GM21367 (cell line): Measurements from ENCODE around the gene NADSYN1.

Experiments
- ATAC-seq: cut with Tn5 transposase; IDR thresholded peaks from one replicate; pipeline ENCODE4 v1.9.1; 2021; ENCODE audit not compliant: unreplicated experiment

The NADSYN1 gene

GRCh38 chr11:71449596-71449995 lies 3.4 kb upstream of the NADSYN1 start:
- ATAC-seq, result no peak

GRCh38 chr11:71450507-71450906 lies 2.5 kb upstream of the NADSYN1 start:
- no peak for ATAC-seq

GRCh38 chr11:71450939-71451338 lies 2.1 kb upstream of the NADSYN1 start:
- ATAC-seq, result no peak

GRCh38 chr11:71451596-71452198 lies 1.3 kb upstream of the NADSYN1 start:
- no peak for ATAC-seq

GRCh38 chr11:71452199-71453036 lies 585 bp upstream of the NADSYN1 start:
- no peak for ATAC-seq

- ATAC-seq, result no peak
Observed at GRCh38 chr11:71453918-71454304, 908 bp downstream of the NADSYN1 start.

- no peak for ATAC-seq
Observed at GRCh38 chr11:71454470-71455113, 1.6 kb downstream of the NADSYN1 start.

- ATAC-seq, result no peak
Observed at GRCh38 chr11:71456294-71456693, 3.3 kb downstream of the NADSYN1 start.

GRCh38 chr11:71456831-71457230 lies 3.8 kb downstream of the NADSYN1 start:
- no peak for ATAC-seq

- no peak for ATAC-seq
Observed at GRCh38 chr11:71458146-71459070, 5.4 kb downstream of the NADSYN1 start.

GRCh38 chr11:71459076-71459766 lies 6.2 kb downstream of the NADSYN1 start:
- ATAC-seq, result no peak

- no peak for ATAC-seq
Observed at GRCh38 chr11:71459767-71460320, 6.8 kb downstream of the NADSYN1 start.

GRCh38 chr11:71461696-71462095 lies 8.7 kb downstream of the NADSYN1 start:
- no peak for ATAC-seq

- no peak for ATAC-seq
Observed at GRCh38 chr11:71462726-71463125, 9.7 kb downstream of the NADSYN1 start.

GRCh38 chr11:71463331-71464211 lies 10.6 kb downstream of the NADSYN1 start:
- no peak for ATAC-seq

- no peak for ATAC-seq
Observed at GRCh38 chr11:71465054-71465453, 12.1 kb downstream of the NADSYN1 start.

GRCh38 chr11:71466358-71466757 lies 13.4 kb downstream of the NADSYN1 start:
- no peak for ATAC-seq

- ATAC-seq, result no peak
Observed at GRCh38 chr11:71467164-71467563, 14.2 kb downstream of the NADSYN1 start.

- ATAC-seq, result no peak
Observed at GRCh38 chr11:71470946-71471345, 17.9 kb downstream of the NADSYN1 start.
